GM12801 (cell line): ENCODE measurements around the gene PEF1.

Experiments used
- CTCF ChIP-seq: IDR thresholded peaks from one replicate; pipeline ENCODE4 v1.5.1; 2011; ENCODE audit warnings: control low read depth; ENCODE audit not compliant: insufficient read length; ENCODE audit errors: extremely low read depth

PEF1 gene

DNA sequence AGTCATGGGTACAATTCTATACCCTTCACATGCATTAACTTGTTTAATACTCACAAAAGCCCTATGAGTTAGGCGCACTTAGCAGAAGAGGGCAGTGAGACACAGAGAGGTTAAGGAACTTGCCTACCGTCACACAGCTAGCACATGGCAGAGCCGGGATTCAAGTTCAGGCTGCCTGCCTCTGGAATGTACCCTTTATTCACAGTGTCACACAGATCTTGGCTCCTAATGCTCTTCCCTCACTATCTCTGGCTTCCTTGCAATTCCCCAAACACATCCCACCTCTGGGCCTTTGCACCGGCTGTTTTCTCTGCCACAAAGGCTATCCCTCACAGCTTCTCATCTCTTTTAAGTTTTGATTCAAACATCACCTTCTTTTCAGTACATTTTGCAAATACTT, 34.0 kb upstream of the PEF1 start:
- TF ChIP-seq CTCF, result no peak

GRCh38 chr1:31677949-31678348, 33.3 kb upstream of the PEF1 start:
- TF ChIP-seq CTCF, result no peak

DNA sequence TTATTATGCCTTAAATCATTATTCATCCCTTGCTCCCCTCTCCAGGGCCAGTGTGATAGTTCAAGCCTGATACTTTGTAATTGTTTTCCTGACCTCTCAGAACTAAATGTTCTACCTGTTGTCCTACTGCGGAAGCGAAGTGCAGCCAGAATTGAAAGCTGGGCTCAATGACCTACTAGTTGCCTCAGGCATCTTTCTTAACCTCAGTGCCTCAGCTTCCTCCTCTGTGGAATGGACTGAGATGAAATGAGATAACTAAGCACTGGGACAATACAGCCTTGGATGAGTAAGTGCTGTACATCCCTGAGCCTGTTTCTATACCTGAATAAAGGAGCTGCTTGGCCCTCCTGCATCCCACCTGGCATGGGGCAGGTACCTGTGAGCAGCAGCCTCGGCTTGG, 32.7 kb upstream of the PEF1 start:
- TF ChIP-seq CTCF, result no peak

- TF ChIP-seq CTCF, result no peak
Observed at GRCh38 chr1:31675756-31676155, 31.1 kb upstream of the PEF1 start.

- TF ChIP-seq CTCF, result no peak
Observed at GRCh38 chr1:31675161-31675560, 30.5 kb upstream of the PEF1 start.

DNA sequence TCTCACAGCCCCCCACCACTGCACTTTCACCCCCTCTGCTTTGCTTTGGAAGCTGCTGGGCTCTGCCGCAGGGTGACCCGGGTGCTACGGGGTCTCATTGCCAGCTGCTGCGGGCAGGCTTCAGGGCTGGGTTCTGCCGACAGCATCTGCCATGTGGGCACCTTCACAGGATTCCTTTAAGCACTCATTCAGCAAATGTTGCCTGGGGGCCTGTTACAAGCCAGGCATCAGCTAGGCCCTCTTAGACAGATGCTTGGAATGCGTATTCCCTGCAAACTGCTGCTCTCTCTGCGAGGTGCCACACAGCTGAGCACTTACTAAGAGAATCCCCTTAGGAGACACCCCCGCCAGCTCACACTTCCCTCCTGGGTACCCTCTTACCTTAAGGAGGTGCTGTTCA, 29.9 kb upstream of the PEF1 start:
- no peak for TF ChIP-seq CTCF

DNA sequence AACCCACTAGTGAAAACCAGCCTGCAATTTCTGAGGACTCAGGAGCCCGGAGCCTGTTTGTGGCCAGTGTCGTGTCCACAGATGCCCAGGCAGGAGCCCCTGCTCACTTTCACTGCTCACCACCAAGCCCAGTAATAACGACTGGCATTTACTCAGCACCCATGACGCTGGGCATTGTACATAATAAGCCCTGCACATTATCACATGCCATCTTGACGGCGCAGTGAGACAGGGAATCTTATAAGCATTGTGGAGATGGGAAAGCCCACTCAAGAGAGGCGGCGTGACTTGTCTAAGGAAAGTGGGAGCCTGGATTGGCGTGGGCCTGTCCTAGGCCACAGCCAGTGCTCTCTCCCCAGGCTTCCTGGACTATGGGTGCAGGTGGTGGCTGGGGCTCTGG, 28.8 kb upstream of the PEF1 start:
- no peak for TF ChIP-seq CTCF

- no peak for TF ChIP-seq CTCF
Observed at GRCh38 chr1:31672986-31673385, 28.3 kb upstream of the PEF1 start.
